SU-DHL-6 (cell line): ENCODE data around the gene PI4KA.

ENCODE experiments used
- H2AFZ ChIP-seq: fragments of 200-600 bp; sonication (generic); 2 replicates; pipeline ENCODE4 v1.6.1; 2014; ENCODE audit warnings: low read depth, mild to moderate bottlenecking, moderate library complexity, mixed read lengths, antibody characterized with exemption, low read length; ENCODE audit not compliant: severe bottlenecking
- H3F3A ChIP-seq: fragments of 200-600 bp; shearing (Covaris generic); 2 replicates; pipeline ENCODE4 v1.6.0; 2016; ENCODE audit warnings: antibody characterized with exemption, mild to moderate bottlenecking; ENCODE audit not compliant: insufficient read depth
- H3K27ac ChIP-seq: fragments of 200-600 bp; sonication (generic); 2 replicates; pipeline ENCODE4 v1.5.1; 2016; ENCODE audit warnings: low read depth, mild to moderate bottlenecking, low read length, moderate library complexity, mixed read lengths
- H3K27me3 ChIP-seq: fragments of 200-600 bp; sonication (generic), shearing (Covaris generic); 2 replicates; pipeline ENCODE4 v1.6.0; 2014; ENCODE audit warnings: mild to moderate bottlenecking, low read length
- H3K36me3 ChIP-seq: fragments of 200-600 bp; sonication (generic); 2 replicates; pipeline ENCODE4 v1.6.1; 2014; ENCODE audit warnings: mild to moderate bottlenecking, low read length, mixed read lengths
- H3K4me2 ChIP-seq: fragments of 300-600, 200-600 bp; shearing (Covaris generic), sonication (generic); 2 replicates; pipeline ENCODE4 v1.6.0; 2014; ENCODE audit warnings: low read length, low read depth, mild to moderate bottlenecking; ENCODE audit not compliant: poor library complexity, severe bottlenecking
- H3K4me3 ChIP-seq: fragments of 200-600 bp; sonication (generic); 2 replicates; pipeline ENCODE4 v1.5.1; 2014; ENCODE audit warnings: antibody characterized with exemption, low read length, mild to moderate bottlenecking, mixed read lengths; ENCODE audit not compliant: insufficient read depth, poor library complexity, severe bottlenecking
- H3K79me2 ChIP-seq: fragments of 200-600 bp; sonication (generic); 2 replicates; pipeline ENCODE4 v1.6.1; 2014; ENCODE audit warnings: mild to moderate bottlenecking, low read length, moderate library complexity; ENCODE audit not compliant: insufficient read depth
- H3K9ac ChIP-seq: fragments of 200-600 bp; sonication (generic); 2 replicates; pipeline ENCODE4 v1.7.0; 2014; ENCODE audit warnings: mild to moderate bottlenecking, low read length
- H3K9me2 ChIP-seq: fragments of 200-600 bp; sonication (generic); replicated peaks from 2 replicates; pipeline ENCODE4 v1.6.1; 2014; ENCODE audit warnings: low read length; ENCODE audit not compliant: insufficient read depth
- H3K9me3 ChIP-seq: fragments of 200-600 bp; sonication (generic); 2 replicates; pipeline ENCODE4 v1.6.1; 2014; ENCODE audit warnings: low read length, mixed read lengths; ENCODE audit not compliant: insufficient read depth
- H4K20me1 ChIP-seq: fragments of 200-600 bp; sonication (generic); 2 replicates; pipeline ENCODE4 v1.6.1; 2014; ENCODE audit warnings: low read depth, mild to moderate bottlenecking, antibody characterized with exemption, low read length, moderate library complexity, mixed read lengths
- EZH2phosphoT487 ChIP-seq: fragments of 200-600 bp; sonication (generic), shearing (Covaris generic); conservative IDR thresholded peaks from 2 replicates; pipeline ENCODE4 v1.6.1; 2018; ENCODE audit warnings: mild to moderate bottlenecking, antibody characterized with exemption, low read length, moderate library complexity, mixed read lengths
- TF ChIP-seq, protein P1 (sequence below): fragments of 200-600 bp; sonication (generic); IDR thresholded peaks from one replicate; pipeline ENCODE4 v1.5.1; 2017; ENCODE audit warnings: antibody characterized with exemption, mild to moderate bottlenecking, low read length, moderate library complexity; ENCODE audit not compliant: insufficient read depth, poor library complexity, severe bottlenecking

PI4KA gene

DNA sequence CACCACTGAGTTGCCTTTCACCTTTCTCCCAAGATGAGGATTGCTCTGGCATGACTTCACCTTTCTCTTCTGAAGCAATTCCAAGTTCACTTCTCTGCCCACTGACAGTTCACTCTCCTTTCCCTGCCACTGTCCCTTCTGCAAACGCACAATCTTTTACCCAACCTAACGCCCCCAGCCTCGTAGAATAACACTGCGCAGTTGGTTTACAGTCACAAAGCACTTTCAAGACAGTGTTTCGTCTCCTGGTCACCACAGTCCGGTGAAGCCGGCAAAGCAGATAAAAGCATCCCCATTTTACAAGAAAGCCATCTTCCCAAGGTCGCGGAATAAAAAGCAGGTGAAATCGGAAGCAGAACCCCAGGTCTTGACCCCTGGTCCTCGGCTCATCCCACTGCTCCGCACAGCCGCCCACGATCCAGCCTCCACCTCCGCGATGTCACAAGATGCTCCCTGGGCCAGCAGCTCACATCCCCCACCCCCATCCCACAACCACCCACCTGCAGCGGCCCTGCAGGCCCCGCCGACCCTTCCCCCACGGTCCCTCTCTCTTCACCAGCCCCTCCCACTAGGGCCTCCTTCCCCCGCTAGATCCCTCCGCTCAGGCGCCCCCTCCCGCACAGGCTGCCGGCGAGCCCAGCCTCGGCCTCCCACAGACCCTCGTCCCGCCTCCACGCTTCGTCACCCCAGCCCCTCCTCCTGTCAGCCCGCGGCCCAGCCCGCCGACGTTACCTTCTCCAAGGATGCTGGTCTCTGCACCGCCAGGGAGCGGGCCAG lies 585 bp downstream of the PI4KA start:
- H3K9ac ChIP-seq = peak overlapping the region; percentile 68
- TF ChIP-seq EZH2phosphoT487 = no peak
- TF ChIP-seq, protein P1, sequence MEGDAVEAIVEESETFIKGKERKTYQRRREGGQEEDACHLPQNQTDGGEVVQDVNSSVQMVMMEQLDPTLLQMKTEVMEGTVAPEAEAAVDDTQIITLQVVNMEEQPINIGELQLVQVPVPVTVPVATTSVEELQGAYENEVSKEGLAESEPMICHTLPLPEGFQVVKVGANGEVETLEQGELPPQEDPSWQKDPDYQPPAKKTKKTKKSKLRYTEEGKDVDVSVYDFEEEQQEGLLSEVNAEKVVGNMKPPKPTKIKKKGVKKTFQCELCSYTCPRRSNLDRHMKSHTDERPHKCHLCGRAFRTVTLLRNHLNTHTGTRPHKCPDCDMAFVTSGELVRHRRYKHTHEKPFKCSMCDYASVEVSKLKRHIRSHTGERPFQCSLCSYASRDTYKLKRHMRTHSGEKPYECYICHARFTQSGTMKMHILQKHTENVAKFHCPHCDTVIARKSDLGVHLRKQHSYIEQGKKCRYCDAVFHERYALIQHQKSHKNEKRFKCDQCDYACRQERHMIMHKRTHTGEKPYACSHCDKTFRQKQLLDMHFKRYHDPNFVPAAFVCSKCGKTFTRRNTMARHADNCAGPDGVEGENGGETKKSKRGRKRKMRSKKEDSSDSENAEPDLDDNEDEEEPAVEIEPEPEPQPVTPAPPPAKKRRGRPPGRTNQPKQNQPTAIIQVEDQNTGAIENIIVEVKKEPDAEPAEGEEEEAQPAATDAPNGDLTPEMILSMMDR = no peak
- no peaks in the 10 kb centered on the region for H3K9me3 ChIP-seq
- H3F3A ChIP-seq = no peaks in the 10 kb centered on the region
- no peak overlapping the region for H2AFZ ChIP-seq
- no peaks in the 10 kb centered on the region for H3K27me3 ChIP-seq
- H4K20me1 ChIP-seq = no peaks in the 10 kb centered on the region
- H3K9me2 ChIP-seq = no peaks in the 10 kb centered on the region
- peak overlapping the region; percentile 51; the same call in 1 of the 2 replicates for H3K27ac ChIP-seq
- H3K4me2 ChIP-seq = peak overlapping the region; percentile 82
- peaks cover 55% of the 10 kb centered on the region for H3K79me2 ChIP-seq
- H3K36me3 ChIP-seq = no peaks in the 10 kb centered on the region
- H3K4me3 ChIP-seq = peak overlapping the region; percentile 70

DNA sequence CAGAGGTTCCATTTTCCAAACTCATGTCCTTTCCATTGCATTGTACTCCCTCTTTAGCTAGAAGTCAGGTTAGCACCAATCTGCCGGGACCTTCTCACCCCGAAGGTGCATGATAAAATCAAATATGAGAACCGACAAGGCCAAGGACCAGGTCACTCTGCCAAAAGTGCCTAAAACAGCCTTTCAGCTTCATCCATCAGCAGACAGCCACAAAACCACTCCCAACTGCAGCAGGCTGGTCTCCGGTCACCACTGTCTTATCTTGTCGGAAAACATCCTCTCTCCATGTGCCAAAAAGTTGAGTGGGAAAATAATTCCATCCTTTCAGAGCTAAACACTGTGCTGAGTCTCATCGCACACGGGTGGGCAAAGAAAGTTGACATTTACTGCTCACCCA lies 1.4 kb downstream of the PI4KA start:
- Histone ChIP-seq H3K36me3 (no peaks in the 10 kb centered on the region), H3K4me2 (peak overlapping the region; percentile 82), H3K27me3 (no peaks in the 10 kb centered on the region), H3K4me3 (peak overlapping the region; percentile 70), H3K9me3 (no peaks in the 10 kb centered on the region), H4K20me1 (no peaks in the 10 kb centered on the region), H3K79me2 (peaks cover 62% of the 10 kb centered on the region), H3K9ac (peak overlapping the region; percentile 68), H2AFZ (no peak overlapping the region), H3K9me2 (no peaks in the 10 kb centered on the region), H3K27ac (no peak overlapping the region), H3F3A (no peaks in the 10 kb centered on the region)
- TF ChIP-seq EZH2phosphoT487 = no peak
- TF ChIP-seq, protein P1 = no peak

DNA sequence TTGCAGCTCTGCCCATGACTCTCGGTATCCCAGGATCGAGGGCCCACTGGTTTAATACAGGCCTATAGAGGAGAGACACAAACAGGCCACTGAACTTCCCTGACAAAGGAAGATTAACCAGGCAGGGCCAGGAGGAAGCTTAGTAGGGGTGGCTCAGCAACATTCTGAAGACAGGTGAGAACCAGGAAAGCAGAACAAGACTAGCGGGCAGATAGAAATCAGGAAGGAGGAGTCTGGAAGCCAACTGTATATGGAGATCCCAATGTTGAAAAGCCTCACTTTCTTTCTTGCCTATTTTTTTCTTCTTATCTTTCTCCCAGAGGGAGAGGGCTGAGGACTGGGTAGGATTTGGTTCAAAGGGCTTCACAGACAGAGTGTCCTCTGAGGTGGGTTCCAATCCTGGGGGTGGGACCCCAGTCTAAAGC lies 5.4 kb downstream of the PI4KA start:
- no peaks in the 10 kb centered on the region for H3K27me3 ChIP-seq
- TF ChIP-seq EZH2phosphoT487 = no peak
- TF ChIP-seq, protein P1 = no peak
- no peak overlapping the region for H3K4me2 ChIP-seq
- H2AFZ ChIP-seq = no peak overlapping the region
- H3F3A ChIP-seq = no peaks in the 10 kb centered on the region
- peaks cover 85% of the 10 kb centered on the region for H3K79me2 ChIP-seq
- no peak overlapping the region for H3K4me3 ChIP-seq
- no peak overlapping the region for H3K27ac ChIP-seq
- no peaks in the 10 kb centered on the region for H4K20me1 ChIP-seq
- no peaks in the 10 kb centered on the region for H3K9me2 ChIP-seq
- H3K36me3 ChIP-seq = no peaks in the 10 kb centered on the region
- no peak overlapping the region for H3K9ac ChIP-seq
- no peaks in the 10 kb centered on the region for H3K9me3 ChIP-seq
